Measurements from ENCODE around the gene GINS2. TPM values are rescaled to one million over a fixed set of nuclear protein-coding genes. Genes with fewer than 3 reads are reported as not detected.

Gene GINS2
- total and polyA plus RNA-seq, 2 of the 4 experiments (the other 2 are of a cell fraction), result 12.0 to 13.4 TPM

DNA sequence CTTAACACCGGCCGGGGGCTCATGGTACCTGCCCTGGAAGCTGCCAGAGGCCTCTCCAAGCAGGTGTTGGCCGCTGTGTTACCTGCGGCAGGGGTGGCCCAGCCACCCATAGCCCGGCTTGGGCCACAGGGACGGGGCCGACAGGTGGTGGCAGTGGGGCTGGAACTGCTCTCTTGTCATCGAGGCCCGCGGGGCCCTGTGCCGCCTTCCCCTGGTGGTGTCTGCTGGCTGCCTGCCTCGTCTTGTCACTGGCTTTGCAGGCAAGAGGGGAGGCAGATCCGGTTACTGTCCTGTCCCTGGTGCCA, 48.5 kb downstream of the GINS2 start:
- no peak overlapping the region for H3K4ac ChIP-seq (ENCODE audit: low read depth, low read length)
- H3K79me1 ChIP-seq (ENCODE audit: low read depth in 1 of 2, low read length in 2 of 2), result peaks cover 12 to 39% of the 10 kb centered on the region in 2 experiments; a peak in 3 of 4 replicates
- DNase-seq (no peak), ATAC-seq (ENCODE audit: low read depth) (no peak)
- no peak overlapping the region for H2BK15ac ChIP-seq (ENCODE audit: low read depth, low read length)
- H3K56ac ChIP-seq (ENCODE audit: extremely low read depth, insufficient read depth, low read length), result no peak overlapping the region
- no peak overlapping the region for H4K8ac ChIP-seq (ENCODE audit: low read depth in 2 of 2, low read length in 2 of 2)
- no peak overlapping the region for H3K4me3 ChIP-seq (ENCODE audit: insufficient read depth, low read depth, low read length)
- no peak overlapping the region for H3K4me2 ChIP-seq (ENCODE audit: low read depth, low read length)
- peaks cover 97% of the 10 kb centered on the region for H4K20me1 ChIP-seq (ENCODE audit: insufficient read depth, low read length)
- no peak for TF ChIP-seq MAZ (IDR thresholded peaks at IDR 0.05; ENCODE audit: borderline replicate concordance, low read depth, low read length)
- TF ChIP-seq BHLHE40 (IDR thresholded peaks at IDR 0.05; ENCODE audit: low read depth, low read length), result no peak
- no peak overlapping the region for H4K91ac ChIP-seq (ENCODE audit: insufficient read depth, low read depth, low read length)
- peaks cover 2% of the 10 kb centered on the region; the same call in 1 of the 2 replicates for H3K4me1 ChIP-seq (ENCODE audit: control insufficient read depth, insufficient read depth, low read length)
- no peak overlapping the region for H2BK5ac ChIP-seq (ENCODE audit: low read depth, low read length, poor library complexity, severe bottlenecking)
- BruUV-seq (replicated peaks), result no TSS peak
- no peak overlapping the region for H2AK5ac ChIP-seq (ENCODE audit: low read depth, low read length)
- no peak overlapping the region for H4K5ac ChIP-seq (ENCODE audit: low read depth, low read length)
- intact Hi-C loops (cut with micrococcal nuclease), result no loop called here
- no peak overlapping the region for H2AFZ ChIP-seq (replicated peaks; ENCODE audit: low read length, poor library complexity)
- peaks cover 8% of the 10 kb centered on the region; the same call in 1 of the 2 replicates for H3K36me3 ChIP-seq (ENCODE audit: control insufficient read depth, insufficient read depth, low read length)
- H3K14ac ChIP-seq (replicated peaks; ENCODE audit: low read depth, low read length), result no peak overlapping the region
- H2AK9ac ChIP-seq (replicated peaks; ENCODE audit: low read depth, low read length, poor library complexity), result peak overlapping the region; percentile 28
- H2BK20ac ChIP-seq (ENCODE audit: low read depth, low read length), result no peak overlapping the region
- POLR2A ChIA-PET (ENCODE audit: unreplicated experiment), result interaction anchor here (0.6 kb wide), 1 partner anchor 28 kb away, joined by 6 read pairs; no protein-coding TSS in a partner anchor
- no peak overlapping the region for H3K23ac ChIP-seq (ENCODE audit: low read depth, low read length)
- dilution Hi-C loops (cut with HindIII; ENCODE audit: low sequenced_read_pairs, unreplicated experiment), result no loop called here
- H3K27me3 ChIP-seq (ENCODE audit: control insufficient read depth, insufficient read depth, low read length), result no peaks in the 10 kb centered on the region
- CTCF ChIA-PET, result no interaction called here
- H3K9me1 ChIP-seq (ENCODE audit: insufficient read depth, low read length), result peaks cover 3% of the 10 kb centered on the region; the same call in 1 of the 2 replicates
- no peak overlapping the region for H3K27ac ChIP-seq (ENCODE audit: insufficient read depth, low read length)
- no peak overlapping the region for H2BK120ac ChIP-seq (ENCODE audit: low read depth, low read length)
- no peak overlapping the region for H3K9ac ChIP-seq (ENCODE audit: low read depth, low read length)
- 95% methylated on average over 11 of the region's 13 CpGs; no CpG with 5 or more reads in 1 of the 2 experiments for WGBS, 2 experiments (ENCODE audit: extremely low coverage in 2 of 2, insufficient read length in 1 of 2)
- no peaks in the 10 kb centered on the region for H3K9me3 ChIP-seq (ENCODE audit: control insufficient read depth, insufficient read depth, low read length)
- no peak overlapping the region for H3K18ac ChIP-seq (ENCODE audit: low read depth, low read length)
- in situ Hi-C loops (cut with MboI; ENCODE audit: low sequenced_read_pairs), result no loop called here
